NCI-H2196 treated with DMSO at 0.1 percent for 48 hours (cell line): ENCODE measurements around the gene ZBTB16.

Experiments used
- DNase-seq: peaks from one replicate; lab custom pipeline; 2025; ENCODE audit not compliant: unreplicated experiment; lab: John Stamatoyannopoulos, UW

Gene ZBTB16

DNA sequence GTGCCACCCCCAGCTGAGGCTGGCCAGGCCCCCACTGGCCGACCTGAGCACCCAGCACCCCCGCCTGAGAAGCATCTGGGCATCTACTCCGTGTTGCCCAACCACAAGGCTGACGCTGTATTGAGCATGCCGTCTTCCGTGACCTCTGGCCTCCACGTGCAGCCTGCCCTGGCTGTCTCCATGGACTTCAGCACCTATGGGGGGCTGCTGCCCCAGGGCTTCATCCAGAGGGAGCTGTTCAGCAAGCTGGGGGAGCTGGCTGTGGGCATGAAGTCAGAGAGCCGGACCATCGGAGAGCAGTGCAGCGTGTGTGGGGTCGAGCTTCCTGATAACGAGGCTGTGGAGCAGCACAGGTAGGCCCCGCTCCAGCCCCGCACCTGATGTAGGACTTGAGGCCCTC lies 4.7 kb downstream of the ZBTB16 start:
- DNase-seq, result no peak

DNA sequence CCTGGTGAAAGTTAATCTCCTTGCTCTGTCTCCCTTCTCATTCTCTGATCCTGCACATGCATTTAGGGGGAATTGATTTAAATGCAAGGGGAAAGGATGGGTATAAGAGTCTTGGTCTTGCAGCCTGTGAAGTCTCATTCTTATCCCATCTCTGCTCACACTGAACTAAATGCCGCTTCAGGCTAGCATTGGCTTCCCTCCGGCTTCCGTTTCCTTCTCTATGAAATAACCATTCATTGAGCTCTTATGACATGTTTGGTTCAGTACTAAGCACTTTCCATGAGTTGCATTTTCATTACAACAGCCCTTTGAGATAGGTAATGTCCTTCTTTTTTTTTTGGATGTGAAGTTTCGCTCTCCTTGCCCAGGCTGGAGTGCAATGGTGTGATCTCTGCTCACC lies 5.6 kb downstream of the ZBTB16 start:
- no peak for DNase-seq

GRCh38 chr11:114066046-114066648 lies 6.6 kb downstream of the ZBTB16 start:
- DNase-seq, result no peak

DNA sequence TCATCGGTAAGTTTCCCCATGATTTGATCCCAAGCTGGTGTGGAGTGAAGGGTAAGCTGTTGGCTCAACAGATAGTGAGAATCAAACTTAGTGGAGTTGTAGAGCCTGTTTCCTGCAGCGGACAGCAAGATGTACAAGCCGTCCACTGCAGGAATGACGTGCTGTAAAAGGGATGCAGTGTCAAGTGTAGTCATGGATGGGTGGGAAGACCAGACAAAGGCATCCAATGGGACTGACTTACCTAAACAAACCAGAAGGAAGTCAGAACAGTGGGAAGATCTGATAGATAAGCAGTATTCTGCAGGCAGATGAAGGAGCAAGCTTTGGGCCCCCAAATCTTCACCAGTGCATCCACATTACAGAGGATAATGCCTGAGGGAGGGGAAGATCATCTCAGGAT lies 8.8 kb downstream of the ZBTB16 start:
- DNase-seq, result no peak

GRCh38 chr11:114070464-114071139 lies 11.1 kb downstream of the ZBTB16 start:
- DNase-seq, result no peak

- DNase-seq, result no peak
Observed at GRCh38 chr11:114073007-114073827, 13.7 kb downstream of the ZBTB16 start.

DNA sequence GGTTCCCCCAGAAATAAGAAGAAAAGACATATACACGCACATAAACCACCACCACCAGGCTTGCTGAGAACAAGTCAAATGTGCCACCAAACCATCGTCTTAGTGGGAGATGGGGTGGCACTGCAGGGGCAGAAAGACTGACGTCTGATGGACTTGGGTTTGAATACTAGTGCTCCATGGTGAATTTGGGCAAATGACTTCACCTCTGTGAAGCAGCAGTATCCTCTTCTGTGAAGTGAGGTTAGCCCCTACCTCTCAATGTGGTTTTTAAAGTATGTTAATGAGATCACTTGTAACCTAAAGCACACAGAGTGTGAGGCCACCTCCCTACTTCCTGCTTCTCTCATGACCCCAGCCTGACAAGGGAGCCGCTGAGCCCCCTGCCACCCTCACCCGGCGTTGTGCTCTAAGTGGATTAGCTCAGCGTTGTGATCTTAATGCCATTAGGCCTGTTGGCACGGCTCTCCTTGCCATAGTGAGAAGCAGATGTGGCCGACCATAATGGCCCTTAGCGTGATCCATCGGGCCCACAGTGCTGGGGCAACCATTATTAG lies 14.4 kb downstream of the ZBTB16 start:
- DNase-seq, result no peak

- no peak for DNase-seq
Observed at GRCh38 chr11:114074546-114075343, 15.2 kb downstream of the ZBTB16 start.

GRCh38 chr11:114075344-114075610 lies 15.8 kb downstream of the ZBTB16 start:
- DNase-seq, result no peak

GRCh38 chr11:114075891-114076441 lies 16.5 kb downstream of the ZBTB16 start:
- DNase-seq, result no peak

GRCh38 chr11:114076921-114077331 lies 17.4 kb downstream of the ZBTB16 start:
- DNase-seq, result peak; percentile 56

GRCh38 chr11:114077482-114078305 lies 18.2 kb downstream of the ZBTB16 start:
- no peak for DNase-seq

- DNase-seq, result no peak
Observed at GRCh38 chr11:114078423-114078822, 18.9 kb downstream of the ZBTB16 start.

- DNase-seq, result no peak
Observed at GRCh38 chr11:114079511-114080065, 20.1 kb downstream of the ZBTB16 start.

DNA sequence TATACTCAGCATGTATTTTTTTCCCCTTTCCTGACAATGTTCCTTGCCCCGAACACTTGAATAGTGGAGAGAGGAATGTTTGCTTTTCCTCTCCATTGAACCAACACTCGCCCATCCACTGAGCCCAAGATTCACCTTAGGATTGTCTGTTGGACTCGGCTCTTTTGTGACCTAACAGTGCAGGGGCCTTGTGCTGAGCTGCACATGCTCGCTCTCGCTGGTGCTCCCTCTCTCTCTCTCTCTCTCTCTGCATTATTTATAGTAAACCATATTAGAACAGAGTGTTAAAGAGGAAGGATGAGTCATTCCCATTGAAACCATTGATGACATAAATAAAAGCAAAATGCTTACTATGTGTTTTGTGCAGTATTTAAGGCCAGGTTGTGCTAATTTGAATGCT lies 20.7 kb downstream of the ZBTB16 start:
- peak; percentile 31 for DNase-seq

- no peak for DNase-seq
Observed at GRCh38 chr11:114080769-114081168, 21.3 kb downstream of the ZBTB16 start.

DNA sequence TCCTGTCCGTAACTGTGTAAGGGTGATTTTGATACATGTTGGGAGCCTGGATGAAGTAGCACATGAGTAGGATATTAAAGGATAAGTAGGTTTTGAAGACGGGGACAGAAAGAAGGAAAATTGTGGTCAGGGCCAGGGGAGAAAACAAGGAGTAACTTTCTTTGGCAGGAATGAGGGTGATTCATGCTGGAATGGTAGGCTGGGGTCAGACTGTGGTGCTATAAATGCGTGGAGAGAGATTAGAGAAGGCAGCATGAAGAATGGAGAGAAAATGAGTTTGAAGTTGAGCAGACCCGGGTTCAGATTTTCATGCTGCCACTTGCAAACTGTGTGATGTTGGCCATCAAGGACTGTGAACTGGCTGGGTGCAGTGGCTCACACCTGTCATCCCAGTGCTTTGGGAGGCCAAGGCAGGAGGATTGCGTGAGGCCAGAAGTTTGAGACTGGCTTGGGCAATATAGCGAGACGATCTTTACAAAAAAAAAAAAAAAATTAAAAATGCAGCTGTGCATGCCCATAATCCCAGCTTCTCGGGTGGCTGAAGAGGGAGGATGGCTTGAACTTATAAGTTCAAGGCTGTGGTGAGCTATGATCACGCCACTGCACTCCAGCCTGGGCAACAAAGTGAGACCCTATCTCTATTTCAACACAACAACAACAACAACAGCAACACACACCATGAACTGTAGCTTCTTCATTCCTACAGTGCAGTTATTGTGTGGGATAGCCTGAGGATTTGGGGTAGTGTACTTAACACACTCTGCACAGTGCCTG lies 22.3 kb downstream of the ZBTB16 start:
- DNase-seq, result no peak

DNA sequence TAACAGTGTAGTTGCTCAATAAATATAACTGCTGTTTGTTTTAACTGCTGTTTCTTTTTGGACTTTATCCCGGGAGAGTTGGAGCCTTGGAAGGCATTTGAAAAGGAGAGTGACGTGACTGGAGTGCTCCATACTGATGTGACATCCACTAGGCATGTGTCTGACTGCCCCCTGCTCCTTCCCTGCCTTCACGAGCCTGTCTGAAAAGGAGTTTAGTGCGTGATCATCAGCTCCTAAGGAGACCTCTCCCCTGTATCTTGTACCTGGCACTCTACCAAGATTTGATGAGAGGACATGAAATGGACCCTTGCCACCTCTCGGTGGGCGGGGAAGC lies 22.9 kb downstream of the ZBTB16 start:
- no peak for DNase-seq

GRCh38 chr11:114082767-114083181 lies 23.3 kb downstream of the ZBTB16 start:
- no peak for DNase-seq
